CD4-positive, alpha-beta T cell treated with Interleukin-12 subunit alpha and Interleukin-12 subunit beta, for 1 hour (primary cell): ENCODE results near the gene CLUH.
"Not testable (repeated sequence)": the region's sequence is repeated elsewhere in the genome, so short reads cannot be mapped to it uniquely, and the experiment has no call there.

Source experiments
- DNase-seq: peaks from one replicate; pipeline ENCODE4 v3.0.0-alpha.2; 2020

The CLUH gene

GRCh38 chr17:2687074-2687418 lies 24.5 kb downstream of the CLUH start:
- DNase-seq = no peak

GRCh38 chr17:2685696-2686095 lies 25.9 kb downstream of the CLUH start:
- DNase-seq = no peak

GRCh38 chr17:2684549-2684948 lies 27.0 kb downstream of the CLUH start:
- DNase-seq = no peak

GRCh38 chr17:2683912-2684311 lies 27.7 kb downstream of the CLUH start:
- DNase-seq = no peak

GRCh38 chr17:2682176-2682938 lies 29.2 kb downstream of the CLUH start:
- no peak for DNase-seq

GRCh38 chr17:2681650-2682049 lies 29.9 kb downstream of the CLUH start:
- DNase-seq = no peak

GRCh38 chr17:2680961-2681360 lies 30.6 kb downstream of the CLUH start:
- DNase-seq = no peak

- not testable (repeated sequence) for DNase-seq
These were observed 32.3 kb downstream of the CLUH start for GRCh38 chr17:2679247-2679646.

- no peak for DNase-seq
These were observed 39.5 kb downstream of the CLUH start for GRCh38 chr17:2672026-2672425.

- DNase-seq = not testable (repeated sequence)
These were observed 51.2 kb downstream of the CLUH start for GRCh38 chr17:2660410-2660809.

- DNase-seq = not testable (repeated sequence)
These were observed 52.2 kb downstream of the CLUH start for GRCh38 chr17:2659337-2659736.

GRCh38 chr17:2656283-2656682 lies 55.3 kb downstream of the CLUH start:
- no peak for DNase-seq

GRCh38 chr17:2655546-2655945 lies 56.0 kb downstream of the CLUH start:
- no peak for DNase-seq

GRCh38 chr17:2652911-2653310 lies 58.7 kb downstream of the CLUH start:
- DNase-seq = not testable (repeated sequence)

GRCh38 chr17:2649191-2649590 lies 62.4 kb downstream of the CLUH start:
- DNase-seq = no peak

- no peak for DNase-seq
These were observed 63.6 kb downstream of the CLUH start for GRCh38 chr17:2647957-2648356.

GRCh38 chr17:2644971-2645370 lies 66.6 kb downstream of the CLUH start:
- DNase-seq = no peak
